ENCODE measurements around the gene LRRC15. TPM values are rescaled to one million over a fixed set of nuclear protein-coding genes. Genes with fewer than 3 reads are reported as not detected.
A peak's percentile ranks its signal among the peaks of the same experiment; 100 is the strongest.

LRRC15 gene
- total RNA-seq, 1 experiment from 2014 or later, result 0.08 TPM

GRCh38 chr3:194379231-194379630, 9.7 kb upstream of the LRRC15 start:
- Histone ChIP-seq H3K27ac (no peak overlapping the region), H3K9me3 (replicated peaks) (no peaks in the 10 kb centered on the region), H3K4me3 (no peak overlapping the region), H3K4me1 (no peaks in the 10 kb centered on the region), H3K36me3 (no peaks in the 10 kb centered on the region), H3K27me3 (no peaks in the 10 kb centered on the region; the same call in 1 of the 2 replicates)
- no peak for DNase-seq

GRCh38 chr3:194377708-194378107, 8.2 kb upstream of the LRRC15 start:
- Histone ChIP-seq H3K27ac (no peak overlapping the region), H3K9me3 (replicated peaks) (no peaks in the 10 kb centered on the region), H3K27me3 (no peaks in the 10 kb centered on the region; the same call in 1 of the 2 replicates), H3K36me3 (no peaks in the 10 kb centered on the region), H3K4me1 (no peaks in the 10 kb centered on the region), H3K4me3 (no peak overlapping the region)
- no peak for DNase-seq

- H3K27me3 ChIP-seq, result no peaks in the 10 kb centered on the region; the same call in 1 of the 2 replicates
- no peak for DNase-seq
- H3K27ac ChIP-seq, result no peak overlapping the region
These were observed 6.7 kb upstream of the LRRC15 start for GRCh38 chr3:194376241-194376560.

GRCh38 chr3:194375473-194376240, 6.1 kb upstream of the LRRC15 start:
- Histone ChIP-seq H3K27me3 (no peaks in the 10 kb centered on the region; the same call in 1 of the 2 replicates), H3K4me1 (no peaks in the 10 kb centered on the region), H3K27ac (no peak overlapping the region), H3K36me3 (no peaks in the 10 kb centered on the region), H3K9me3 (replicated peaks) (no peaks in the 10 kb centered on the region), H3K4me3 (no peak overlapping the region)
- no peak for DNase-seq

More at GRCh38 chr3:194376241-194376560, 6.7 kb upstream of the LRRC15 start:
- Histone ChIP-seq H3K36me3 (no peaks in the 10 kb centered on the region), H3K4me3 (no peak overlapping the region), H3K9me3 (replicated peaks) (no peaks in the 10 kb centered on the region), H3K4me1 (no peaks in the 10 kb centered on the region)

- H3K27me3 ChIP-seq, result no peaks in the 10 kb centered on the region; the same call in 1 of the 2 replicates
- no peaks in the 10 kb centered on the region for H3K4me1 ChIP-seq
- no peaks in the 10 kb centered on the region for H3K36me3 ChIP-seq
- no peak overlapping the region for H3K4me3 ChIP-seq
- no peak overlapping the region for H3K27ac ChIP-seq
- no peaks in the 10 kb centered on the region for H3K9me3 ChIP-seq (replicated peaks)
- no peak for DNase-seq
These were observed 5.4 kb upstream of the LRRC15 start for GRCh38 chr3:194374935-194375334.

GRCh38 chr3:194373899-194374298, 4.4 kb upstream of the LRRC15 start:
- H3K27ac ChIP-seq, result no peak overlapping the region
- no peak overlapping the region for H3K4me3 ChIP-seq

GRCh38 chr3:194373028-194373427, 3.5 kb upstream of the LRRC15 start:
- Histone ChIP-seq H3K27ac (no peak overlapping the region), H3K4me3 (no peak overlapping the region), H3K36me3 (no peaks in the 10 kb centered on the region), H3K27me3 (peaks cover 10% of the 10 kb centered on the region; the same call in 1 of the 2 replicates), H3K4me1 (no peaks in the 10 kb centered on the region), H3K9me3 (replicated peaks) (no peaks in the 10 kb centered on the region)
- DNase-seq, result no peak

More at GRCh38 chr3:194373899-194374298, 4.4 kb upstream of the LRRC15 start:
- Histone ChIP-seq H3K4me1 (no peaks in the 10 kb centered on the region), H3K36me3 (no peaks in the 10 kb centered on the region), H3K27me3 (peaks cover 8% of the 10 kb centered on the region; the same call in 1 of the 2 replicates), H3K9me3 (replicated peaks) (no peaks in the 10 kb centered on the region)
- DNase-seq, result no peak

- peaks cover 10% of the 10 kb centered on the region; the same call in 1 of the 2 replicates for H3K27me3 ChIP-seq
- DNase-seq, result no peak
- H3K9me3 ChIP-seq (replicated peaks), result no peaks in the 10 kb centered on the region
- no peak overlapping the region for H3K27ac ChIP-seq
- no peaks in the 10 kb centered on the region for H3K36me3 ChIP-seq
- H3K4me3 ChIP-seq, result no peak overlapping the region
- no peaks in the 10 kb centered on the region for H3K4me1 ChIP-seq
These were observed 1.2 kb upstream of the LRRC15 start for GRCh38 chr3:194370753-194371152.

GRCh38 chr3:194368918-194369317, 625 bp downstream of the LRRC15 start:
- H3K9me3 ChIP-seq (replicated peaks), result no peaks in the 10 kb centered on the region
- H3K27ac ChIP-seq, result no peak overlapping the region

DNA sequence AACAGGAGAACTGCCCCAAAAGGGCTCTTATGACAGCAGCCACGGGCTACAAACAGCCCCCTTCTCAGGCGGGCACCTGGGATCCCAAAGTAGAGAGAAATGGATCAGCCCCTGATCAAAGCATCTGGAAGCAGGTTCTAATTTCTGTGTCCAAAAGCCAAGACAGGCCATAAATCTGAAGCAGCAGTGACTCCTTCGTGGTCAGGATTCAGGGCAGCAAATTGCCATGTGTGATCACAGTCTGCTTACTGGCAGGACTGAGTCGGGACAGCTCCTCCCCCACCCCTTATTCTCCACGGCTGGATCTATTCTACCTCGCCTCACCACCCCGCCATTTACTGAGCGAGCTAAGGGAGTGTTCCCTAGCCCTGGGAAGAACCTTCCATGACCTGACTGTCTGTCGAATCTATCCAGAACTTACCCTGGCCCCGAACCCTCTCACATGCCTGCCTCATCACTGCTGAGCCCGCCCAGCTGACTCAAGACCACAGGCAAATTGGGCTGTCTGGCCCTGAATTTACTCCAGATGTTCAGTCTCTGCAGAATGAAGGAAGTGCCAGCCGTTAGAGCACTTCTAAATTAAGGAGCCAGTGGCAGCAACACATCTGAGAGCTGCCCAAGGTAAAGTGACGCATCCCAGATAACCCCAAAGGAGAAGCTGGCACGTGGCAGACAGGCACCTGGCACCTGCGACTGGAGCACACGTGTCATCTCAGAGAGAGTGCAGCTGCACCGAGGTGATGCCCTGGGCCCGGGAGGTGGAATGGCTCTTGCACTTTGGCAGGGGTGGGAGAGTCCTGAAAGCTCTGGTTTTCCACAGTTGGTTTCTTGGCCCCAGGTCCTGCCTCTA, 1.3 kb downstream of the LRRC15 start:
- Histone ChIP-seq H3K27me3 (peaks cover 10% of the 10 kb centered on the region; the same call in 1 of the 2 replicates), H3K36me3 (no peaks in the 10 kb centered on the region), H3K4me3 (no peak overlapping the region), H3K9me3 (replicated peaks) (no peaks in the 10 kb centered on the region), H3K27ac (no peak overlapping the region), H3K4me1 (peaks cover 5% of the 10 kb centered on the region; the same call in 1 of the 2 replicates)
- no peak for DNase-seq

More at GRCh38 chr3:194368918-194369317, 625 bp downstream of the LRRC15 start:
- no peak overlapping the region for H3K4me3 ChIP-seq
- peaks cover 10% of the 10 kb centered on the region; the same call in 1 of the 2 replicates for H3K27me3 ChIP-seq
- no peaks in the 10 kb centered on the region for H3K36me3 ChIP-seq
- no peak for DNase-seq
- H3K4me1 ChIP-seq, result peaks cover 5% of the 10 kb centered on the region; the same call in 1 of the 2 replicates

DNA sequence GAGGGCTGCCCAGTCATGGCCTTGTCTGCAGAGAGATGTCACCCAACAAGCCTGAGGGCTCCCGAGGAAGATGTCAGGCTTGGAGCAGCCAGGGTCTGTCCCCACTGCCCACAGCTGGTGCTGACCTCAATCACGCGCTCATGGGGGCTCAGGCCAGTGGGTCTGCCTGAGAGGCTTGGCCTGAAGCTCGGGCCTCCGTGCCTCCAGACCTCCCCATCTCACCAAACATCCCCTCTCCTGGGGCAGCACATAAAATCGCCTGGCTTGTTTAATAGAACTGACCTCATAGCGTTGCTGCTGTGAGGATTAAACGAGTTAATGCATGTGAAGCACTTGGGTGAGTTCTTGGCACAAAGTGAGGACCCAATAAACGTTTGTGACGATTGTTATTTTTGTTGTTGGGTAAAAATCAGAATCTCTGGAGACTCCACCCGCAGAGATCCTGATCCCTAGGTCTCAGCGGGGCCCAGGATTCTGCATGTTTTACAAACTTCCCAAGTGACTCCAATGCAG, 3.5 kb downstream of the LRRC15 start:
- H3K4me3 ChIP-seq, result no peak overlapping the region
- peaks cover 10% of the 10 kb centered on the region; the same call in 1 of the 2 replicates for H3K27me3 ChIP-seq
- no peak overlapping the region for H3K27ac ChIP-seq
- peaks cover 5% of the 10 kb centered on the region; the same call in 1 of the 2 replicates for H3K4me1 ChIP-seq
- no peaks in the 10 kb centered on the region for H3K36me3 ChIP-seq
- H3K9me3 ChIP-seq (replicated peaks), result no peaks in the 10 kb centered on the region
- no peak for DNase-seq

DNA sequence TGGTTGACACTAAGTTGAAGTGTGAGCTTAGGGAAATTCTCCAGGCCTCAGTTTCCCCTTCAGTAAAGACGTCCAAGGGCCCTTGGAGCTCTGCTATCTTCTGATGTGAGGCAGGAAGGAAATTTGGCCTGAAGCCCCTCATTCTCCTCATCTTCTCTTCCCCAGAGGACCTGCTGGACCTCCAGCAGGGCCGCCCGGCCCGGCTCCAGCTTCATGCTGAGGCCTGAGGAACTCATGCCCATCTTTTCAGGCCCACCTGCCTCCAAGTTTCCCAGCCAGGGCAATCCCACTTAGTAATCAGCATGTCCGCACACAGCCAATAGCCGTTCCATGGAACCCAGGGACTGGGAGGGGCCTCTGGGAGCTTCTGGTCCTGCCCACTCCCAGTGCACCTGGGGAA, 4.0 kb downstream of the LRRC15 start:
- Histone ChIP-seq H3K4me1 (peaks cover 5% of the 10 kb centered on the region; the same call in 1 of the 2 replicates), H3K27me3 (peaks cover 10% of the 10 kb centered on the region; the same call in 1 of the 2 replicates), H3K36me3 (no peaks in the 10 kb centered on the region), H3K9me3 (replicated peaks) (no peaks in the 10 kb centered on the region), H3K4me3 (no peak overlapping the region), H3K27ac (no peak overlapping the region)
- DNase-seq, result no peak

GRCh38 chr3:194364652-194365434, 4.7 kb downstream of the LRRC15 start:
- H3K9me3 ChIP-seq (replicated peaks), result no peaks in the 10 kb centered on the region
- no peak overlapping the region for H3K27ac ChIP-seq
- peaks cover 5% of the 10 kb centered on the region; the same call in 1 of the 2 replicates for H3K4me1 ChIP-seq
- no peaks in the 10 kb centered on the region for H3K36me3 ChIP-seq
- peak; percentile 40 to 49 for DNase-seq
- H3K4me3 ChIP-seq, result no peak overlapping the region
- H3K27me3 ChIP-seq, result peaks cover 10% of the 10 kb centered on the region; the same call in 1 of the 2 replicates

- Histone ChIP-seq H3K27ac (no peak overlapping the region), H3K36me3 (no peaks in the 10 kb centered on the region), H3K27me3 (peaks cover 5% of the 10 kb centered on the region; the same call in 1 of the 2 replicates), H3K4me1 (peaks cover 5% of the 10 kb centered on the region; the same call in 1 of the 2 replicates), H3K4me3 (no peak overlapping the region), H3K9me3 (replicated peaks) (no peaks in the 10 kb centered on the region)
- DNase-seq, result no peak
These were observed 5.3 kb downstream of the LRRC15 start for GRCh38 chr3:194364314-194364651.
